Spleen (tissue), 7 donors: ENCODE results near the gene DCAF8.

Experiments
- POLR2A ChIP-seq, 3 donors: fragments of 450-650 bp; IDR thresholded peaks; one replicate each; pipeline ENCODE4 v1.5.1; 2017; ENCODE audit warnings: antibody characterized with exemption in 3 of 3, mild to moderate bottlenecking in 1 of 3
- POLR2AphosphoS5 ChIP-seq, 3 donors: sonication (generic); formaldehyde crosslinking; IDR thresholded peaks; one replicate each; pipeline ENCODE4 v1.5.1; 2017; ENCODE audit warnings: antibody characterized with exemption in 3 of 3
- TF ChIP-seq, protein P1 (sequence below), 11 experiments: fragments of 200-600 bp in 7 of 11; fragments of 450-650 bp in 4 of 11; sonication (generic) in 4 of 11; IDR thresholded peaks in 8 of 11; conservative IDR thresholded peaks in 3 of 11; 1 replicate in 7 of 11; 2 replicates in 4 of 11; pipeline versions ENCODE4 v1.4.0 to v1.8.0; 2016 to 2021; ENCODE audit warnings: antibody characterized with exemption in 11 of 11, inconsistent platforms in 4 of 11, mild to moderate bottlenecking in 1 of 11
- donor health status: DM: no; HTN: no; CAD: no; lungs with moderate emphysema.
- donor health status: DM: no; HTN: no; CAD: no.
- donor health status: DM: no; HTN: no; CAD: no.

DNA sequence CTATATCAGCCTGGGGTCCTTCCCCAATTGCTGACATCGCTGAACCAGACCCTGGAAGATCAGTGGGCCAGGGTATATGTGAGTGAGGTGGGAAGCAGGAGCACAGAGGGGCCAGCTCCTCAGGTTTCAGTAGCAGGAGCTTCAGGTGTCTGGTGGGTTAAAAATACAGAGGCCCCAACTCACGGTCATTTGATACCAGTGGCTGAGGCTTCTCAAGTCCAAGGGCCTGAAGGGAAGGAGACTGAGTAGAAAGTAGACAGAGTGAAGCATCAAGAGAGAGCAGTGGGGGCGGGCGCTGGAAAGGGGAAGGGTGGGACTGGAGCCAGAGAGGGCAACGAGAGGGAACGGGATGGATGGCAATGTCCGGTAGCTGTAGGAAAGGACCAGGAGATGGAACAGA is 74.0 kb downstream of the DCAF8 start:
- TF ChIP-seq, protein P1, sequence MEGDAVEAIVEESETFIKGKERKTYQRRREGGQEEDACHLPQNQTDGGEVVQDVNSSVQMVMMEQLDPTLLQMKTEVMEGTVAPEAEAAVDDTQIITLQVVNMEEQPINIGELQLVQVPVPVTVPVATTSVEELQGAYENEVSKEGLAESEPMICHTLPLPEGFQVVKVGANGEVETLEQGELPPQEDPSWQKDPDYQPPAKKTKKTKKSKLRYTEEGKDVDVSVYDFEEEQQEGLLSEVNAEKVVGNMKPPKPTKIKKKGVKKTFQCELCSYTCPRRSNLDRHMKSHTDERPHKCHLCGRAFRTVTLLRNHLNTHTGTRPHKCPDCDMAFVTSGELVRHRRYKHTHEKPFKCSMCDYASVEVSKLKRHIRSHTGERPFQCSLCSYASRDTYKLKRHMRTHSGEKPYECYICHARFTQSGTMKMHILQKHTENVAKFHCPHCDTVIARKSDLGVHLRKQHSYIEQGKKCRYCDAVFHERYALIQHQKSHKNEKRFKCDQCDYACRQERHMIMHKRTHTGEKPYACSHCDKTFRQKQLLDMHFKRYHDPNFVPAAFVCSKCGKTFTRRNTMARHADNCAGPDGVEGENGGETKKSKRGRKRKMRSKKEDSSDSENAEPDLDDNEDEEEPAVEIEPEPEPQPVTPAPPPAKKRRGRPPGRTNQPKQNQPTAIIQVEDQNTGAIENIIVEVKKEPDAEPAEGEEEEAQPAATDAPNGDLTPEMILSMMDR (IDR thresholded peaks at IDR 0.05 in 8 of 11, conservative IDR thresholded peaks at IDR 0.05 in 3 of 11) = no peak
- no peak for TF ChIP-seq POLR2AphosphoS5 (IDR thresholded peaks at IDR 0.05)
- TF ChIP-seq POLR2A (IDR thresholded peaks at IDR 0.05) = no peak
